NCI-H1048 (cell line): Measurements from ENCODE around the gene MEIOB.
"Not testable (repeated sequence)": the region's sequence is repeated elsewhere in the genome, so short reads cannot be mapped to it uniquely, and the experiment has no call there.

Source experiments
- DNase-seq: peaks from one replicate; lab custom pipeline; 2025; lab: John Stamatoyannopoulos, UW

MEIOB gene

DNA sequence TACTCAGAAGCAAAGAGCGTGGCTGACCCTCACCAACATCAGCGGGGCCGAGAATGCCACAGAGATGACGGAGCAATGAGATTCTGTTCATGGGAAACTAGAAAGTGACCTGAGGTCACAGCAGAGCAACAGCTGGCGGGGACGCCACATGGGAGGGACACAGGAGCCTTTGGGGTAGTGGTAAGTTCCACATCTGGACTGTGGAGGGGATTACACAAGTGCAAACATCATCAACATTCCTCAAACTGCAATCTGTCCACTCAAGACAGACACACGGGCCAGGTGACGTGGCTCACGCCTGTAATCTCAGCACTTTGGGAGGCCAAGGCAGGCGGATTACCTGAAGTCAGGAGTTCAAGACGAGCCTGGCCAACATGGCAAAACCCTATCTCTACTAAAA lies 56.5 kb downstream of the MEIOB start:
- DNase-seq: no peak

DNA sequence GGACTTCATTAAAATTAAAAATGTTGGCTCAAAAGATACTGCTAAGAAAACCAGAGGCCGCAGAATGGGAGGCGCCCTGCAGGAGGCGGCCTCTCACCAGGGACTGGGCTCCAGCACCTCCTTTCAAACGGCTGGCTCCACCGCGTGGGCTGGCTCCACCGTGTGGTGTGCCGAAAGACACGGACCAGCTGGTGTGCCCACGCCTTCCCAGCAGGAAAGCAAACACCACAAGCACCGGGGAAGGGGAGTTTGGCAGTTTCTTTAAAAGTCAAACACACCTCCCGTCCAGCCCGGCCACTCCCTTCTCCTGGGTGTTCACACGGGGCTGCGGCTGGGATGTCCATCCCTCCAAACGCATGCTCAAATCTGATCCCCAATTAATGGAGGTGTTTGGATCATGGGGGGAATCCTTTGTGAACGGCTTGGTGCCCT lies 59.2 kb downstream of the MEIOB start:
- DNase-seq: no peak

GRCh38 chr16:1810536-1810935 lies 61.4 kb downstream of the MEIOB start:
- DNase-seq: no peak

DNA sequence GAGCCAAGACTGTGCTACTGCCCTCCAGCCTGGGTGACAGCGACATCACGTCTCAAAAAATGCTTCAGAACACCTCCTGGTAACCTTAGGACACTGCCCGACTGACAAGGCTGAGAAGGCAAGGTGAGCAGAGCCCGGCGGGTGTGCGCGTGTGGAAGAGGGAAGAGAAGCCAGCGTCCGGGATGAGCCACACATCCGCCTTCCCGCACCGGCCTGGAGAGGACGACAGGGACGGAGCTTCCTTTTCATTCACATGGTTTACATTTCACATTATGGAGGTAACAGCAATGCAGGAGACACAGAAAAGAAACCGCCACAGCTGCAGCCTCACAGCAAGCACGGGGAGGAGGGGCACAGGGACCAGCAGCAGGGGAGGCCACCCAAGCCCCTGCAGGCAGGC lies 61.9 kb downstream of the MEIOB start:
- no peak for DNase-seq

DNA sequence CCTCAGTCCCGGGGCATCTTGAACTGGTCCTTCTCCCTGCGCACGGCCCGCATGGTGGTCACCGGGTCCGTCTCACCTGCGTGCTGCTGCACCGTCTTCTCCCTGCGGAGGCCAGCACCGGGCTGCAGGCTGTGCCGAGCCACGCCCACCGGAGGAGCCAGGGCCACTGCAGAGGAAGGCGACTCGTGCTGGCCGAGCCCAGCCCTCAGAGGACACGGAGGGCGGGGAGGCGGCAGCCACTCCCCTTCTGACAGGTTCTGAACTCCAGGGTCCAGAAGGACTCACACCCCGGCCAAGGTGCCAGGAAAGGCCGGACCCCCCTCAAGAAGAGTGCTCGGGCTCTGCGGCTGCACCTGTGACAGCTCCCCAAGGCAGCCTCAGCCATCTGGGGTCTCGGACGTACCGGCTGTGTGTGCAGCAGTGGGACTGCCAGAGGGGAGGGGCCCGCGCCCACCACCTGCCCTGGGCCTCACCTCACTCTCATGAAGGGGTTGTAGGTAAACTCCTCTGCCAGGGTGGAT lies 62.6 kb downstream of the MEIOB start:
- DNase-seq: no peak

GRCh38 chr16:1808691-1809090 lies 63.3 kb downstream of the MEIOB start:
- no peak for DNase-seq

DNA sequence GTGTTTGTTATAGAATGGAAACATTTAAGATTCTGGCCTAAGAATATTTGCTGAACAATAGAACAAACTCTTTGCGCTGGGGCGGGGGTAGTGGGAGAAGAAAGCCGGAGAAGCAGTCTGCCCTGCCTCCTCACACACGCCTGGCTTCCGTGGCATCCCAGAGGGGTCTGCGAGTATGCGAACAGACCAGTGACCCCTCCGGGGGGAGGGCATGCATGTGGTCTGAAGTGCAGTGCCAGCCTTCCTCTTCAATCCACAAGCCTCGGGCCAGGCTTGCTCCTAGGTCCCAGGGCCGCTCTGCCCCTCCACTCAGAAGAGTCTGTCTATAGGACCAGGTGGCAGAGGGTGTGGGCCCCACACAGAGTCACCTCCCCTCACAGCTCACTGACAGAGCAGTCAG lies 64.3 kb downstream of the MEIOB start:
- DNase-seq: no peak

GRCh38 chr16:1800701-1801100 lies 71.3 kb downstream of the MEIOB start:
- DNase-seq: no peak

DNA sequence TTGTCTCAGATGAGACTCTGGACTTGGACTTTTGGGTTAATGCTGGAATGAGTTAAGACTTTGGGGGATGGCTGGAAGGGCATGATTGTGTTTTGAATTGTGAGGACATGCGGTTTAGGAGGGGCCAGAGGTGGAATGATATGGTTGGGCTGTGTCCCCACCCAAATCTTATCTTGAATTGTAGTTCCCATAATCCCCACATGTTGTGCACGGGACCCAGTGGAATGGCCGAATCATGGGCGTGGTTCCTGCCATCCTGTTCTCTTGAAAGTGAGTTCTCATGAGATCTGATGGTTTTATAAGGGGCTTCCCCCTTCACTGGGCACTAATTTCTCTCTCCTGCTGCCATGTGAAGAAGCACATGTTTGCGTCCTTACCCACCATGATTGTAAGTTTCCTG lies 72.7 kb downstream of the MEIOB start:
- not testable (repeated sequence) for DNase-seq

DNA sequence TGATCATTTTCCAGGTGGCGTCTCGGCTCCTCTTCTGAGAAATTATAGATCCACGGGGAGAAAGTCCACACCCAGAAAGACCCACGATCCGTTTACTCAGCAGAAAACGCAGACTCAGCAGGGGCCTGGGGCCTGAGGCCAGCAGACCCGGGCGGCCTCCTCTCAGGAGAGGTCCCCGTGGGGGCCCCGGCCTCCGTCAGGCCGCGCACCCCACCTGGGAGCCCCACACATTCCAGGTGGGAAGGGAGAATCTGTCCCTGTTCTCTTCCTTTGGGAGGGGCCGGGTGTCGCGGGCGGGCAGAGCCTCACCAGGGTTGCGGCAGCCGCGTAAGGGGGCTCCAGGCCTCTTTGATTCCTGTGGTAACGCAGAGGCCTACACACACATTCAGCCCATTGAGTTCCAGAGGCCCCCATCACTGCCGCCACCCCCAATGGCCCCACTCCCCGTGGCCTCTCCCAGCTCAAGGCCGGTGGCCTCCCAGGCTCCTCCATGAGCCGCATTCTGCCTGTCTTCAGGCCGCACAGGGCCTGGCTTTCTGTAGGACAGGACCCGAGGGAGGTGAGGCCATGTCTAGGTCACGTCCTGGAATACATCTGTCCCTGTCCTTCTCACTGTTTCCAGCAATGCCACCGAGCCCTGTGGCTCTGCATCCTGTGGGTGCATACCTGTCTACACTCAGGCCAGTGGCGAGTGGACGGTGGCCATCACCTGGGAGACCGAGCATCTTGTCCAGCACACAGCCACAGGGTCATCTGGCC lies 76.9 kb downstream of the MEIOB start:
- no peak for DNase-seq

DNA sequence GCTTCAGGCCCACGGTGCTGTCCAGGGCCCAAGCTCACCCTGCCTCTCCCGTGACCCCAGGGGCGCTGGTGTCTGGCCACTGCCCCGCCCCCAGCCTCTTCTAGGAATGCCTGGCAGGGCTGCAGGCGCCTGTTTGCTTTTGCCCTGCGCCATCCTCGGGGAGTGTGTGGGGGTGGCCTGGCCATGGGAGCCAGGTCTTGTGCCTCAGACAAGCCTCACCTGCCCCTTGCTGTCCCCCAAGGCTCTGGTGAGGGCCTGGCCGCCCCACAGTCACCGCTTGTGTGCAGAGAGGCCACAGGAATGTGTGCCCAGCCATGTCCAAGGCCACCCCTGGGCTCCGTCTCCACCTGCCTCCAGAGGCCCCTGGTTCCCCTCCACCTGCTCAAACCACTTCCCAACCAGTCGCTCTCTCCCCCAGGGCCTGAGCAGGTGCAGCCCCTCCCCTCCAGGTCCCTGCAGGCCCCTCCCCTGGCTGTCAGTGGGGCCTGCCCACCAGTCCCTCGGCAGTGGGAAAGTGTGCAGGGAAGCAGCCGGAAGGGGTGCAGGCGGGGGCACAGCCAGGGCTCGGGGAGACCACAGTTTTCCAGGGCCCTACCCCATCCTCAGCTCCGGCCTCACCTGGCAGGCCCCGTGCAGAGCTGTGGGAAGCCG lies 77.6 kb downstream of the MEIOB start:
- DNase-seq: no peak

GRCh38 chr16:1793578-1794220 lies 78.3 kb downstream of the MEIOB start, which contains the start of gene IGFALS:
TSS of gene IGFALS (minus strand) at chr16:1793705. CDS start at chr16:1793652, 53 bp downstream.
- no peak for DNase-seq

GRCh38 chr16:1792836-1793577 lies 79.0 kb downstream of the MEIOB start:
- no peak for DNase-seq

DNA sequence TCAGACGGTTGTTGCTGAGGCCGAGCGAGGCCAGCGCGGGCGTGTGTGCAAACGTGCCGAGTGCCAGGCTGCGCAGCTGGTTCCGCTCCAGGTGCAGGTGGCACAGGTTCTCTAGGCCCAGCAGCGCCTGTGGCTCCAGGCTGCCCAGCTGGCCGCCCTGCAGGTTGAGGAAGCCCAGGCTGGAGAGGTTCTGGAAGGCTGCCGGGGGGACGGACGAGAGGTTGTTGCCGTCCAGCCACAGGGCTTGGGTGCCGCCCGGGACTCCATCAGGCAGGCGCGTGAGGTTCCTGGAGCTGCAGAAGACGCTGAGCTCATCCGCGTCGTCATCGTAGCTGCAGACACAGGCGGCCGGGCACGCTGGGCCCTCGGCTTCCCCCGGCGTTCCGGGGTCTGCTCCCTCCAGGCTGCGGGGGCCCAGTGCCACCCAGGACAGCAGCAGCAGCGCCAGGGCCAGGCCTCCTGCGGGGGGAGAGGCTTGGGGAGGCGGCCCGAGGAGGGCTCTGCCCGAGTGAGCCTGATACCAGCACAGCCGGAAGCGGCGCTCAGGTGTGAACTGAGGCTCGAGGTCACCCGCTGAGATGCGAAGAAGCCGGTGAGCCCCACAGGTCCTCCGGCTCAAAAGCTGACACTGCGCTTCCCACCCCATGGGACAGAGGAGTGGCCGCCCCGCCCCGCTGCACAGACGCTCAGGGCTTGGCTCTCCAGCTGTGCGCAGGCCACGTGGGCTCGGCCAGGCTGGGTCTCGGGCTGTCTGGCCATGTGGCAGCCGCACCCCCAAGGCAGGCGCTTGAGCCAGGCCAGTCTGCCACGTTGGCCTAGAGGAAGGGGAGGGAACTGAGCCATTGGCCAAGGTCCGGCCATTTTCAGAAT lies 79.8 kb downstream of the MEIOB start:
- DNase-seq: no peak

DNA sequence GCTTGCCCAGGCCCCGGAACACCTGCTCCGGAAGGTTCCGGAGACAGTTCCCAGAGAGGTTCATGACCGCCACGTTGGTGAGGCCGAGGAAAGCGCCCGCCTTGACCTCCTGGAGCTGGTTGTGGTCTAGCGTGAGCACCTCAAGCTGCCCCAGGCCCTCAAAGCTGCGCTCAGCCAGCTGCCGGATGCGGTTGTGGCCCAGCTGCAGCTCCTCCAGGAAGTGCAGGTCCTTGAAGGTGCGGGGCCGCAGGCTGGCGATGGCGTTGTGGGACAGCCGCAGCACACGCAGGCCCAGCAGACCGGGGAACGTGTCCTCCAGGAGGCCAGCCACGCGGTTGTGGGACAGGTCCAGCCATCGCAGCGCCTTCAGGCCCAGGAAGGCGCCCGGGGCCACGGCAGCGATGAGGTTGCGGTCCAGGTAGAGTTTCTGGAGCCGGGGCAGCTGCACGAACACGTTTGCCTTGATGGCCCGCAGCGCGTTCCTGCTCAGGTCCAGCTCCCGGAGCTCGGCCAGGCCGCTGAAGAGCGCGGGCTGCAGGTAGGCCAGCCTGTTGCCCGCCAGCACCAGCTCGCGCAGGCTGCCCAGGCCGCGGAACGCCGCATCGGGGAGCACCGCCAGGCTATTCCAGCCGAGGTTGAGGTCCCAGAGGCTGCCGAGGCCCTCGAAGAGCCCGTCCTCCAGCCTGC lies 80.6 kb downstream of the MEIOB start:
- no peak for DNase-seq

GRCh38 chr16:1790611-1791255 lies 81.2 kb downstream of the MEIOB start:
- DNase-seq: no peak

DNA sequence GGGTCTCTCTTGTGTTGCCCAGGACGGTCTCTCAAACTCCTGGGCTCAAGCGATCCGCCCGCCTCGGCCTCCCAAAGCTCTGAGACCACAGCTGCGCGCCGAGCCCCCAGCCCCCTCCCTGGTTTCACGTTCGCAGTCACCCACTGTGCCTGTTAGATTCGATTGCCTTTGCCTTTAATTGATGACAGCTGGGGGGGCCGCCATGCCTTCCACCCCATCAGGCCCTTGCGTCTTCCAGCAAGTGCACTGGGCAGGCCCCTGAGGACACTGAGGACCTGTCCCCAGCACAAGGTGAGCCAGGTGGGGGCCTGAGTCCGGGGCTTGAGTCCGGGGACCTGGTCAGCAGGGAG lies 81.7 kb downstream of the MEIOB start:
- DNase-seq: no peak

- DNase-seq: no peak
Measured at GRCh38 chr16:1789643-1790045, 82.3 kb downstream of the MEIOB start.

DNA sequence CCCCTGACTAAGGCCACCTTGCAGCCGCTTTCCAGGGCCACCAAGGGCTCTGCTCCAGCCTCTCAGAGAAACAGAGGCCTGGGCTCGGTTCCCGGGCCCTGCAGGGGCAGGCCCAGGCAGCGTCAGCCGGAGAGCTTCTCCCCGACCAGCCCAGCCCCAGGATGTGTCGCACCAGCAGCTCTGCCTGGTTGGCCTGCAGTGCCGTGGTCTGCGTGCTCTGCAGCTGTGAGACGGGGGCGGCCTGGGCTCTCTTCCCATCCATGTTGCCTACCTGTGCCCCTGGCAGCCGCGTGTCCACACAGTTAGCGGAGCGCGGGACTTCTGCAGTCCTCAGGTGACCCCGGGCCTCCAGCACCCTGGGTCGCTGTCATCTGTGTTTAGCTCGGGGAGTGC lies 83.3 kb downstream of the MEIOB start:
- DNase-seq: no peak

DNA sequence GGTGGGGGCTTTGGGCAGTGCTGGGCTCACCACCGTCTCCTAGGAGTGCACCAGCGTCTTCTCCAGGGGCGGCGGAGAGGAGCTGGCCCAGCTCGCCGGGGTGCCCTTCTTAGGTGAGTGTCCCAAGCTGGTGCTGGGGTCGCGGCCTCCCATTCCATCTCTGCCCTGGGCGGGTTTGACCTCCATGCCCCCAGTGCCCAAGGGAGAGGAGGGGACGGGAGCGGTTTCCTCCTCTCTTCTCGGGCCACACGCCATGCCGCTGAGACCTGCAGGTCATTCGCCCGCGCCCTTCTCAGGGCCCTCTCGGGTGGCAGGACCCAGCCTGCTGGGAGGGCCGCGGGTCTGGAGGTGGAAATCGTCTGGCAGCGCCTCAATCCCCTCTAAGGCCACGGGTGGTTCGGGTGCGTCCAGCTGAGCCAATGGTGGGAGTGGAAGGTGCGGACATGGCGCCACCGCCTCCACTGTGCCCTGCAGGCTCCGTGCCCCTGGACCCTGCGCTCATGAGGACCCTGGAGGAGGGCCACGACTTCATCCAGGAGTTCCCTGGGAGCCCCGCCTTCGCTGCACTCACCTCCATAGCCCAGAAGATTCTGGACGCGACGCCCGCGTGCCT lies 83.8 kb downstream of the MEIOB start:
- no peak for DNase-seq
